Gastroesophageal sphincter (tissue), 3 donors: Measurements from ENCODE around the gene C11orf98.
"Not testable (repeated sequence)": the region's sequence is repeated elsewhere in the genome, so short reads cannot be mapped to it uniquely, and the experiment has no call there.

Source experiments
- EP300 ChIP-seq: sonication (generic); formaldehyde crosslinking; IDR thresholded peaks from one replicate; pipeline ENCODE4 v1.6.1; 2017; ENCODE audit warnings: antibody characterized with exemption, mild to moderate bottlenecking
- POLR2A ChIP-seq, 2 donors: fragments of 450-650 bp; IDR thresholded peaks; one replicate each; pipeline ENCODE4 v1.6.1; 2017; ENCODE audit warnings: antibody characterized with exemption in 2 of 2, mild to moderate bottlenecking in 2 of 2, moderate library complexity in 1 of 2
- POLR2AphosphoS5 ChIP-seq: sonication (generic); formaldehyde crosslinking; IDR thresholded peaks from one replicate; pipeline ENCODE4 v1.6.1; 2017; ENCODE audit warnings: antibody characterized with exemption
- TF ChIP-seq, protein P1 (sequence below), 4 experiments: fragments of 200-600 bp in 2 of 4; fragments of 450-650 bp in 2 of 4; sonication (generic) in 1 of 4; IDR thresholded peaks; one replicate each; pipeline ENCODE4 v1.5.1; 2017 to 2019; ENCODE audit warnings: antibody characterized with exemption in 4 of 4, mild to moderate bottlenecking in 2 of 4, moderate library complexity in 2 of 4

- TF ChIP-seq POLR2A (IDR thresholded peaks at IDR 0.05); EP300; POLR2AphosphoS5: not testable (repeated sequence)
- TF ChIP-seq, protein P1, sequence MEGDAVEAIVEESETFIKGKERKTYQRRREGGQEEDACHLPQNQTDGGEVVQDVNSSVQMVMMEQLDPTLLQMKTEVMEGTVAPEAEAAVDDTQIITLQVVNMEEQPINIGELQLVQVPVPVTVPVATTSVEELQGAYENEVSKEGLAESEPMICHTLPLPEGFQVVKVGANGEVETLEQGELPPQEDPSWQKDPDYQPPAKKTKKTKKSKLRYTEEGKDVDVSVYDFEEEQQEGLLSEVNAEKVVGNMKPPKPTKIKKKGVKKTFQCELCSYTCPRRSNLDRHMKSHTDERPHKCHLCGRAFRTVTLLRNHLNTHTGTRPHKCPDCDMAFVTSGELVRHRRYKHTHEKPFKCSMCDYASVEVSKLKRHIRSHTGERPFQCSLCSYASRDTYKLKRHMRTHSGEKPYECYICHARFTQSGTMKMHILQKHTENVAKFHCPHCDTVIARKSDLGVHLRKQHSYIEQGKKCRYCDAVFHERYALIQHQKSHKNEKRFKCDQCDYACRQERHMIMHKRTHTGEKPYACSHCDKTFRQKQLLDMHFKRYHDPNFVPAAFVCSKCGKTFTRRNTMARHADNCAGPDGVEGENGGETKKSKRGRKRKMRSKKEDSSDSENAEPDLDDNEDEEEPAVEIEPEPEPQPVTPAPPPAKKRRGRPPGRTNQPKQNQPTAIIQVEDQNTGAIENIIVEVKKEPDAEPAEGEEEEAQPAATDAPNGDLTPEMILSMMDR (IDR thresholded peaks at IDR 0.05), result not testable (repeated sequence)
These were observed 38.9 kb upstream of the C11orf98 start for GRCh38 chr11:62703921-62704320.
